HG02678 (cell line): ENCODE results near the gene SMIM7.

Source experiments
- ATAC-seq: cut with Tn5 transposase; IDR thresholded peaks from one replicate; pipeline ENCODE4 v1.9.1; 2021; ENCODE audit warnings: mild to moderate bottlenecking, moderate library complexity; ENCODE audit not compliant: unreplicated experiment

SMIM7 gene

DNA sequence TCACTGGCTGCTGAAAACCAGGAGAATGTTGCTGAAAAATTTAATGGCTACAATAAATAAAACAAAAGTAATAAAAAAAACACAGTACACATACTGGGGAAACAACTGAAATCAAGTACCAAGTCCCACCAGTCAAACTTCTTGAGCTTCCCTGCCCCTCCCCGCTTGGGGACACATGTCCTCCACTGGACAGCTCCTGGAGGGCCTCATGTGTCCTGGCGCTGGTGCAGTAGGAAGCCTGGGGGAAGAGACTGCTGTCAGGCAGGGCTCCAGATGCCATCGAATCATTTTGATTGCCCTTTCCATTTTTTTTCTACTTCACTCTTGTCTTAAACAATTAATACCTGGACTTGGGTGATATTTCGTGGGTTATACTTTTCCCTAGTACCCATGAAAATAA, 61.1 kb downstream of the SMIM7 start:
- ATAC-seq: no peak

DNA sequence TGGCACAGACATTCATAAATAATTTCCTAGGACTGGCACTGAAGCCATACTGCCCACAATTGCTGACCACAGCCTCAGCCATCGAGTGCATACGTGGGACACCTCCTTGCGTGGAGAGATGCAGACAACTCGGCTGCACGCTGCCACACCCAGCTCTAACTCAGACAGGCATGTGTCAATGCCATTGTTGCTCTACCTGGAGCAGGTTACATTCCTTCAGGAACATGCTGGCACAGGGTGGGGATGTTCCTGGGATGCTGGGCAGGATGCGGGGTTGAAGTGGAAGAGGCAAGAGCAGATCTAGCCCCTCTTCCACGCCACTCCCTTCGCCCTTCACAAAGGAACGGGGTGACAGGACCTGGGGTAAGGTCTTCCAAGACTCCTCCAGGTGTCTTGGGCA, 63.5 kb downstream of the SMIM7 start:
- no peak for ATAC-seq
